SK-N-SH treated with all-trans-retinoic acid at 6 μM for 48 hours (cell line): ENCODE data around the gene PRKCI.

ENCODE experiments used
- ATAC-seq: fragments of 200-7000 bp; cut with Tn5 transposase; 3 replicates; pipeline ENCODE4 v1.9.1; 2020; ENCODE audit warnings: mild to moderate bottlenecking, moderate library complexity
- ARNTL ChIP-seq: fragments of 450-650 bp; formaldehyde crosslinking; IDR thresholded peaks from 2 replicates; pipeline ENCODE4 v1.5.0; 2020; ENCODE audit warnings: low read depth, mild to moderate bottlenecking, moderate library complexity, borderline replicate concordance
- CREB5 ChIP-seq: fragments of 250-450 bp; sonication (Bioruptor Pico); IDR thresholded peaks from 2 replicates; pipeline ENCODE4 v1.5.1; 2020; ENCODE audit warnings: low read depth, mild to moderate bottlenecking, moderate library complexity
- CSRNP3 ChIP-seq: fragments of 250-450 bp; sonication (Bioruptor Pico); IDR thresholded peaks from 2 replicates; pipeline ENCODE4 v1.5.1; 2021; ENCODE audit warnings: mild to moderate bottlenecking, moderate library complexity
- GLIS3 ChIP-seq: fragments of 250-450 bp; sonication (Bioruptor Pico); IDR thresholded peaks from 2 replicates; pipeline ENCODE4 v1.5.0; 2020; ENCODE audit warnings: mild to moderate bottlenecking, moderate library complexity
- RARB ChIP-seq: fragments of 250-450 bp; sonication (Bioruptor Pico); IDR thresholded peaks from 2 replicates; pipeline ENCODE4 v1.8.0; 2021; ENCODE audit warnings: mild to moderate bottlenecking, moderate library complexity
- ZC3H10 ChIP-seq: fragments of 250-450 bp; sonication (Bioruptor Pico); IDR thresholded peaks from 2 replicates; pipeline ENCODE4 v1.5.1; 2021; ENCODE audit warnings: mild to moderate bottlenecking, moderate library complexity
- ZNF565 ChIP-seq: fragments of 450-650 bp; formaldehyde crosslinking; conservative IDR thresholded peaks from 2 replicates; pipeline ENCODE4 v1.5.0; 2020; ENCODE audit warnings: low read depth, mild to moderate bottlenecking, moderate library complexity
- ZNF8 ChIP-seq: fragments of 450-650 bp; formaldehyde crosslinking; IDR thresholded peaks from 2 replicates; pipeline ENCODE4 v1.5.0; 2020; ENCODE audit warnings: mild to moderate bottlenecking, moderate library complexity

PRKCI gene

GRCh38 chr3:170353485-170353884 lies 131.3 kb downstream of the PRKCI start (continued):
- TF ChIP-seq ARNTL (CRISPR knock-in tag) (no peak), GLIS3 (CRISPR knock-in tag) (no peak)

- no peak for ATAC-seq
- TF ChIP-seq ZC3H10 (CRISPR knock-in tag), result no peak
- TF ChIP-seq ZNF8 (CRISPR knock-in tag), result no peak
- no peak for TF ChIP-seq ZNF565 (CRISPR knock-in tag)
- no peak for TF ChIP-seq CSRNP3
- TF ChIP-seq CREB5 (CRISPR knock-in tag), result no peak
- no peak for TF ChIP-seq RARB (CRISPR knock-in tag)
- TF ChIP-seq, all 23 proteins: peak for 0
Observed at GRCh38 chr3:170354760-170355159, 132.5 kb downstream of the PRKCI start.
